A549 (cell line): ENCODE data around the gene YLPM1.

Source experiments
- BHLHE40 ChIP-seq: IDR thresholded peaks from 2 replicates; pipeline ENCODE4 v1.6.1; 2012; ENCODE audit warnings: low read depth, low read length, inconsistent platforms
- CHD4 ChIP-seq: fragments of 200-600 bp; sonication (generic); IDR thresholded peaks from 2 replicates; pipeline ENCODE4 v1.6.1; 2016; ENCODE audit warnings: antibody characterized with exemption, mild to moderate bottlenecking, borderline replicate concordance
- EP300 ChIP-seq, 2 experiments: fragments of >200 bp; sonication (Bioruptor Twin); formaldehyde crosslinking; IDR thresholded peaks; 2 replicates in 1 of 2; 3 replicates in 1 of 2; pipeline ENCODE4 v1.6.1; 2016 to 2017
- JUN ChIP-seq, 2 experiments: fragments of >200 bp; sonication (Bioruptor Twin); formaldehyde crosslinking; IDR thresholded peaks; 2 replicates in 1 of 2; 3 replicates in 1 of 2; pipeline ENCODE4 v1.6.1; 2016 to 2017
- MAFK ChIP-seq: fragments of 450-650 bp; IDR thresholded peaks from 2 replicates; pipeline ENCODE4 v1.6.1; 2014; ENCODE audit not compliant: partially characterized antibody
- NPAS2 ChIP-seq: fragments of 250-450 bp; sonication (Bioruptor Pico); IDR thresholded peaks from 2 replicates; pipeline ENCODE4 v1.8.0; 2022; ENCODE audit warnings: mild to moderate bottlenecking, moderate library complexity, borderline replicate concordance
- POLR2A ChIP-seq: IDR thresholded peaks from 2 replicates; pipeline ENCODE4 v1.6.1; 2012; ENCODE audit warnings: mild to moderate bottlenecking, low read length
- RARB ChIP-seq: fragments of 250-450 bp; sonication (Bioruptor Pico); IDR thresholded peaks from 2 replicates; pipeline ENCODE4 v1.8.0; 2021; ENCODE audit warnings: mild to moderate bottlenecking, moderate library complexity
- TF ChIP-seq, protein P1 (sequence below): fragments of >200 bp; sonication (Bioruptor Twin); formaldehyde crosslinking; IDR thresholded peaks from 3 replicates; pipeline ENCODE4 v1.5.1; 2016
- TF ChIP-seq, protein P2 (sequence below): IDR thresholded peaks from 2 replicates; pipeline ENCODE4 v1.6.1; 2012

DNA sequence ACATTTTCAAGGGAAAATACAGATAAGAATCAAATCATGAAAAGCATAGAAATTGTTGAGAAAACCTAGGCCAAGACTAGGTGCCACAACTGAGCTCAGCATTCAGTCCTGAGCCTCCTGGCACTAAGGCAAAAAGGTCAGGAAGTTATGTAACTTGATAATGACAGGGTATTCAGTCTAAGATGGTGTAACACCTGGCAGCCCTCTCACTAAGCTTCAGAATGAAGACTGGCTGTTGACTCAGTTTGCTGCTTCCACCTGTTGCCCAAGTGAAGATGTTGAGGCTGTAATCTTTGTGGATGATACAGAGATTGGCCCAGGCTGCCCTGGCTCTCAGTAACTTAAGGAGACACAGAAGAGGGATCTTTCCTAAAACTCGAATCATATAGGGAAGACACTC lies 93.2 kb downstream of the YLPM1 start:
- TF ChIP-seq RARB (no peak), POLR2A (no peak), EP300 (IDR thresholded peaks at IDR 0.05) (no peak), MAFK (no peak), BHLHE40 (no peak), JUN (IDR thresholded peaks at IDR 0.05) (no peak), NPAS2 (no peak), CHD4 (no peak)
- TF ChIP-seq, protein P1, sequence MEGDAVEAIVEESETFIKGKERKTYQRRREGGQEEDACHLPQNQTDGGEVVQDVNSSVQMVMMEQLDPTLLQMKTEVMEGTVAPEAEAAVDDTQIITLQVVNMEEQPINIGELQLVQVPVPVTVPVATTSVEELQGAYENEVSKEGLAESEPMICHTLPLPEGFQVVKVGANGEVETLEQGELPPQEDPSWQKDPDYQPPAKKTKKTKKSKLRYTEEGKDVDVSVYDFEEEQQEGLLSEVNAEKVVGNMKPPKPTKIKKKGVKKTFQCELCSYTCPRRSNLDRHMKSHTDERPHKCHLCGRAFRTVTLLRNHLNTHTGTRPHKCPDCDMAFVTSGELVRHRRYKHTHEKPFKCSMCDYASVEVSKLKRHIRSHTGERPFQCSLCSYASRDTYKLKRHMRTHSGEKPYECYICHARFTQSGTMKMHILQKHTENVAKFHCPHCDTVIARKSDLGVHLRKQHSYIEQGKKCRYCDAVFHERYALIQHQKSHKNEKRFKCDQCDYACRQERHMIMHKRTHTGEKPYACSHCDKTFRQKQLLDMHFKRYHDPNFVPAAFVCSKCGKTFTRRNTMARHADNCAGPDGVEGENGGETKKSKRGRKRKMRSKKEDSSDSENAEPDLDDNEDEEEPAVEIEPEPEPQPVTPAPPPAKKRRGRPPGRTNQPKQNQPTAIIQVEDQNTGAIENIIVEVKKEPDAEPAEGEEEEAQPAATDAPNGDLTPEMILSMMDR: no peak
- TF ChIP-seq, protein P2, sequence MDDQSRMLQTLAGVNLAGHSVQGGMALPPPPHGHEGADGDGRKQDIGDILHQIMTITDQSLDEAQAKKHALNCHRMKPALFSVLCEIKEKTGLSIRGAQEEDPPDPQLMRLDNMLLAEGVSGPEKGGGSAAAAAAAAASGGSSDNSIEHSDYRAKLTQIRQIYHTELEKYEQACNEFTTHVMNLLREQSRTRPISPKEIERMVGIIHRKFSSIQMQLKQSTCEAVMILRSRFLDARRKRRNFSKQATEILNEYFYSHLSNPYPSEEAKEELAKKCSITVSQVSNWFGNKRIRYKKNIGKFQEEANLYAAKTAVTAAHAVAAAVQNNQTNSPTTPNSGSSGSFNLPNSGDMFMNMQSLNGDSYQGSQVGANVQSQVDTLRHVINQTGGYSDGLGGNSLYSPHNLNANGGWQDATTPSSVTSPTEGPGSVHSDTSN: no peak
